HG03354 (cell line): ENCODE measurements around the gene IFFO2.

ENCODE experiments used
- ATAC-seq: cut with Tn5 transposase; IDR thresholded peaks from one replicate; pipeline ENCODE4 v1.9.1; 2021; ENCODE audit warnings: mild to moderate bottlenecking; ENCODE audit not compliant: unreplicated experiment, poor library complexity, severe bottlenecking

The IFFO2 gene

DNA sequence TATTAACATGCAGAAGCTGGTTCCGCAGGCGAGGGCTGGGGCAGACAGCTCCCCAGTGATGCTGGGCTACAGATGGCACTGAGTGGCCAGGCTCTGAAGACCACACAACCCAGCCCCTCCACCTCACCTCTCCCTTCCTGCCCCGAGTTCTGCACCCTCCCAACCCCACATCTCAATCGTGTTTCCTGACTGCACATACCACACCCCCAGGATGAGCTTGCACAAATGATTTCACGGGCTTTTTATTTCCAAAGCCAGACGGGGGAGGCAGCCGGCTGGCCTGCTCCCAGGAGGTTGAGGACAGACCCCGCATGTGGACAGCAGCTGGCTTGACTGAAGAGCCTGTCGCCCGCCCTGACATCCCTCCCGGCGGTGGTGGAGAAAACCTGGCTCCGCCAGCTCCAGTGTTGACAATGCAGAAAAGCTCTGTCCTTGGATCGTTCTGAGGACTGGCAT, 32.7 kb downstream of the IFFO2 start:
- ATAC-seq = no peak

DNA sequence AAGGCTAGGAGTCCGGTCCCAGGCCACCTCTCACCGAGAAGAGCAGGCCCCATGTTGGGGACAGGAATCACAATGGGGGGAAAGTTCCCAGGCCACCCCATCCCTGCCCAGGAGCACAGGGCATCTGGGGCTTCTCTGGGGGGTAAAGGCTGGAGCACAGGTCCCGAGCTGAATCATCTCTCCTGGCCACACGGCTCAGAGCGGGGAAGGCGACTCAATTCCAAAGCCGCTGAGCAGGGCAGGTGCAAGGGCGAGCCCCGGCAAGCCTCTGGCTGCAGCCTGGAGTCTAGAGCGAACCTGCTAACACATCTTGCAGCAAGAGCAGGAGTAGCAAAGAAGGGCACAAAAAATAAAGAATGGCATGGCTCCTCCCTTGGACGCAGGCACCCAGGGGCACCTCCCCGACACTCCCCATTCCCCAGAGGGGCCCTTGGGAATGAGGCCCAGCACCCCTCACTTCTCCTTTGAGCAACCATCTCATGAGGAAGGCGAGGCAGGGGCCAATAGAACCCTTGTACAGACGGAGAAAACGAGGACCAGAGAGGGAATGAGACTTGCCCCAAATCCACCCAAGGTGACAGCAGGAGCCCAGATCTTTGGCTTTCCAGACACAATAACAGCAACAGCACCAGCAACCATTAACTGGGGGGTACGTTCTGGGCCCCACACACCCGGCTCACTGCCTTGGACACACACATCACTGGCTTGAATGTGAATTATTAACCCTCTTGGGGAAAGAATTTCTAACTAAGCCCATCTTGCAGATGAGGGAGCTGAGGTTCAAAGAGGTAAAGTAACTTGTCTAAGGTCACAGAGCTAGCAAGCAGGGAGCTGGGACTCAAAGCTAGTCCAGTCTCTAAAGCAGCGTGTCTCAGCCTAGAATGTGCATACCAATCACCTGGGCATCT, 33.4 kb downstream of the IFFO2 start:
- no peak for ATAC-seq

DNA sequence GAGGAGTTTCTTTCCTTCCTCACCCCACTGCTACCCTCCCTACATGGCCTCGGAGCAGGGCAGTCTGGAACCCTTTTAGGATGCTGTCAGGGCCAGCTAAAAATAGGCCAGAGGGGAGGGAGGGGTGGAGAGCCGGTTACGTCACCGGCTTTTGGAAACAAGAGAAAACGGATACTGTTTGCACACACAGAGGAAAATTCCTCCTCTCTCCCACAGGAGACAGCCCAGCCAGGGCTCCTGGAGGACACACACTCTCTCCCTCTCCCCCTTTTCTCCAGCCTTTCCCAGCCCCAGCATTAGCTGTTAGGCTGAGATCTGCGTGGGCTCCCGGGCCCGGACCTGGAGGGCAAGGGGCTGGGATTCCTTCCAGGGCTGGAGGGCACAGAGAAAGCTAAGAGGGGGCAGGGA, 34.2 kb downstream of the IFFO2 start:
- no peak for ATAC-seq

GRCh38 chr1:18921516-18922251, 34.8 kb downstream of the IFFO2 start:
- no peak for ATAC-seq

GRCh38 chr1:18920931-18921330, 35.5 kb downstream of the IFFO2 start:
- no peak for ATAC-seq

DNA sequence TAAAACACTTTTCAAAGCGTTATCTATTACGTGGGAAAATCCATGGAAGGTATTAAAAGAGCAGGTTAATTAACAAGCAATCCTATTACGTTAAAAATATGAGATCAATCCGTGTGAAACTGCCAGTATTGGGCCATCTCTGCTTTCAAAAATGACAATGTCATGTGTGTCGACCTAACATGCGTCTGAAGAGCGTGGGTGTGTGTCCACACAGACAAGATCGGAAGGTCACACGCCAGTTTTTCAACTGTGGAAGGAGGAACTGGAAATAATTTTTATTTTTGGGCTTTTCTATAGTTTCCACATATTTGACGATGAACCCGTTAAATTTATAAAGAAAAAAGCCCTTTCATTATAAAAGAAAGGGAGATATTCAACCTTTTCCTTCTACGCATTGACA, 36.5 kb downstream of the IFFO2 start:
- ATAC-seq = no peak

- no peak for ATAC-seq
Measured at GRCh38 chr1:18919197-18919905, 37.1 kb downstream of the IFFO2 start.

DNA sequence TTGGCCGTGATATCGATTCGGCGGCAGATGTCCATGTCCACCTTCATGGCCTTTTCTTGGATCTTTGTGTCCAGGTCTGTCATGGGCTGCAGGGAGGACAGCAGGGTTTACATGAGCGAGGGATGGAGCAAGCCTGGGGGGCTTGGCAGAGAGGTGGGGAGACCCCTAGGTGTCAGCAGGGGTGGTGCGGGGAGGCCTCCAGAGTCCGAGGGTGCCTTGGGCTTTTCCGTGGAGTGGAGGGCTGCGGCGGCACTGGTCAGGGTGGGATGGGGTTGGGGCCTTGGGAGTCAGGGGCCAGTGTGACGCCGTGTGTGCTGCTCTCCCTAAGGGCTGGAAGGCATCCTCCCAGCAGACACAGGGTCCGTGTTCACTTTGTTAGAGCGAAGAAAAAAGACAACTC, 38.1 kb downstream of the IFFO2 start:
- ATAC-seq = no peak

DNA sequence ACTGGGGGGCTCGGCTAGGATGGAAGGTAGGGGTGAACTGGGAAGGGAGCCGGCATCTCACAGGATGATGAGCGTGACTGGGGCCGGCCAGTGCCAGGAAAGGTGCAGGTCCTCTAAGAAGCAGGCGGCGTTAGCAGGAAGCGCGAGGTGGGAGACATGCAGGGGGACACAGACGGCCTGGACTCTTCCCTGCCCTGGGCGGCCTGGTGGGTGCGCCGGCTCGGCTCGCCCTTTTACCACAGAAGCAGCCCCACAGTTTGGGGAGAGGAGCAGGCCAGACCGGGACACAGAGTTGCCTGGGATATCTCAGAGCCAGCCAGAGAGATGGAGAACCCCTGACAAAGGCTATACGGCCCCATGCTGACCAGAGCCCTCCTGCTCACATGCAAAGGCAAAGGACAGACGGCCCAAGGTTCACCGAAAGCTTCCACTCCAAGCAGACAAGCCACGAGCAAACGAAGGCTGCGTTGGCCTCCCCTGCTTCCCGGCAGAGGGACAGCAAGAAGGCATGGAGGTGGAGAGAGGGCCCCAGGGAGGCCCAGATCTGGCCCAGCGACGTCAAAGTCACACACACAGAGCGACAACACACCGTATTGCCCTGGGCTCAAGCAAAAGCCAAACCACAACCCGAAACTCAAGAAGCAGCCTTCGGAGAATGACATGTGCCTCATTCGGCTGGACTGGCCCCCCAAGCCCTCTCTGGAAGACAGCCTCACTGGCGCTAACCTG, 39.2 kb downstream of the IFFO2 start:
- no peak for ATAC-seq

- ATAC-seq = no peak
Measured at GRCh38 chr1:18915341-18915740, 41.1 kb downstream of the IFFO2 start.

DNA sequence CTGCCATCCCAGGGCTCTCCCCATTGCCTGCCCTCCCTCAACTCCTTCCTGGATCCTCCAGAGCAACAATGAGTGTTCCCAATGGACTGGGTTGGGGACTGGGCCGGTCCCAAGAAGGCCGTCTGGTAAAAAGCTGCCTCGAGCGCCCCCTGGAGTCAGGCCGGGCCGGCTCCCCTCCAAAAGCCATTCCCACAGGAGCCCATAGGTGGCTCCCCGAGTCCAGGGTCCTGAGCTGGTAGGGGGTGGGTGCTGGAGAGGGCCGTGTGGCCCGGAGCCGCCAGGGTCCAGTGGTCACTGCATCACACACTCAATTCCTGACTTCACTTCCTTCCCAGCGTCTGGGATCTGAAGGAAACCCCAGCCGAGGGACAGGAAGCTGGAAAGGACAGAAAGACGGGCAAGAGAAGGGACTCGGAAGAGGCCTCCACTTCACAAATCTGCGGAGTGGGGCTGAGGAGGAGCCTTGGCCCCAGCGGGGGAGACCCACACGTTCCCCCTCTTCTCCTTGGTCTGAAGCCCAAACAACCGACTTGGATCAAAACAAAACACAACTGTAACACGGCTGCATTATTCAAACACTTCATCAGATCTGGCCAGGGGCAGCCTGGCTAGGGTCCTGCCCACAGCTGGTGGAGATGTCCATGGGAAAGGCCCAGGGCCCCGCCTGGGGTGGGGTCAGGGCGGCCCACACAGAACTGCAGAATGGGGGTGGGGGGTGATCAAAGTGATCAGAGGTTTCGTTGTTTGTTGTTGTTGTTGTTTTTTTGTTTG, 43.2 kb downstream of the IFFO2 start:
- ATAC-seq = peak; percentile 64

GRCh38 chr1:18912550-18912949, 43.9 kb downstream of the IFFO2 start:
- ATAC-seq = no peak

DNA sequence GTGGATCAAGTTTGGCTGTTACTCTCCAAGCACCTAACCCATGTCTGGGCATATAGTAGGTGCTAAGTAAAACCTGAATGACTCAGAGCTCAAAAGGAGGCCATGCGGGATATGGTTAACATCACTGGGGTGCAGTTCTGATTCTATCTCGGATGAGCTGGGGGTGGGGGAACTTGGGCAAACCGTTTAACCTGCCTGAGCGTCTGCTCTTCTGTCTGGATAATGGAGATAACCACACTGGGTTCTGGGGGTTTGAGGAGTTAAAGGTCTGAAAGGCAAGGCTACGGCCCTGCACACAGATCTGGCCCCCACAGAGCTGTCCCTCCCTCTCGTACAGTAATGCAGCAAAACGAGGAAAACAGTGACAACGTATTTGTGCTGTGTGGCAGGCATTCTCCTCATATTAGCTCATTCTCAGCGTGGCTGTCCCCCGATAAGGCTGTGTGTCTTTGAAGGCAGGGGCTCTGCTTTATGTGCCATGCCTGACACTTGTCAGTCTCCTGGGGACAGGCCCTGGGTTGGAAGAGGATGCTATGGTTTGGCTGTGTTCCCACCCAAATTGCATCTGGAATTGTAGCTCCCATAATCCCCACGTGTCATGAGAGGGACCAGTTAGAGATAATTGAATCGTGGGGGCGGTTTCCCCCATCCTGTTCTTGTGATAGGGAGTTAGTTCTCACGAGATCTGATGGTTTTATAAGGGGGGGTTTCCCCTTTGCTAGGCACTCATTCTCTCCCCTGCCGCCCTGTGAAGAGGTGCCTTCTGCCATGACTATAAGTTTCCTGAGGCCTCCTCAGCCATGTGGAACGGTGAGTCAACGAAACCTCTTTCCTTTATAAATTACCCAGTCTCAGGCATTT, 47.3 kb downstream of the IFFO2 start:
- ATAC-seq = no peak

DNA sequence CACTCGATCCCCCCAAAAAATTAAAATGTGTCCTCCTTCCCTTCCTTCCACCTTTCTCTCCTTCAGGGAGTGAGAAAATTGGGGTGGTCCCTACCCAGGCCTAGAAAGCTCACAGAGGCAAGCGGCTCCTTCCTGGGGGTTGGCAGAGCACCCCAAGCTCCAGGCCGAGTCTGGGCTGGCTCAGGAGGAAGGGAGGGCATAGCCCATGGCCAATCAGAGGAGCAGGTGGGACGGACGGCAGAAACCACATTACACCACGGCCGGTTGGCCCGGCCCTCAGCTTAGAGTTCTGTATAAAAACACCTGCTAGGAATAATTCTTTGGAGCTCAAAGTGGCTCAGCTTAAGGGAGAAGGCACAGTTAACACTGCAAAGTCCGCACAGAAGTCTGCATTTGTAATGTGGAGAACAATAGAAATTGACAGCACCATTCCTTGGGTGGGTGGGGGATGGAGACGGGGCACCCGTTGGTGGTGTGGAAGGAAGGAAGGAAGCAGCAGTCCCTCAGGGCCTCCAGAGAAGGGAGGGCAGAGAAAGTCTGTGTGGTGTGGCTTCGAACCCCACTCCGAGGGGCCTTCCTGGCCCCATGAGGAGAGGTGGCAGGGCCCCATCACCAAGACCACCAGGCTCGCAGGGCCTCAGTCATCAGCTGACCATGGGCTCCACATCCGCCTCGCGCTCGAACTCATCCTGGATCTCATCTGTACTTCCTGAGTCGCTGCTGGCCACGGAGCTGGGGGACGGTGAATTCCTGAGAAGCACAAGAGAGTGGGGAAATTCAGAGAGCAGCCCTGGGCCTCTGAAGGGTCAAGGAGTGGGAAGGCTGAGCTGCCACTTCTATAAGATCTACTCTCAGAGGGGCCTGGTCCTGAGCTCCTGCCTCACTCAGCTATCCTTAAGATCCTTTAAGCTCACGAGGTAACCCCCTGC, 48.3 kb downstream of the IFFO2 start:
- no peak for ATAC-seq

DNA sequence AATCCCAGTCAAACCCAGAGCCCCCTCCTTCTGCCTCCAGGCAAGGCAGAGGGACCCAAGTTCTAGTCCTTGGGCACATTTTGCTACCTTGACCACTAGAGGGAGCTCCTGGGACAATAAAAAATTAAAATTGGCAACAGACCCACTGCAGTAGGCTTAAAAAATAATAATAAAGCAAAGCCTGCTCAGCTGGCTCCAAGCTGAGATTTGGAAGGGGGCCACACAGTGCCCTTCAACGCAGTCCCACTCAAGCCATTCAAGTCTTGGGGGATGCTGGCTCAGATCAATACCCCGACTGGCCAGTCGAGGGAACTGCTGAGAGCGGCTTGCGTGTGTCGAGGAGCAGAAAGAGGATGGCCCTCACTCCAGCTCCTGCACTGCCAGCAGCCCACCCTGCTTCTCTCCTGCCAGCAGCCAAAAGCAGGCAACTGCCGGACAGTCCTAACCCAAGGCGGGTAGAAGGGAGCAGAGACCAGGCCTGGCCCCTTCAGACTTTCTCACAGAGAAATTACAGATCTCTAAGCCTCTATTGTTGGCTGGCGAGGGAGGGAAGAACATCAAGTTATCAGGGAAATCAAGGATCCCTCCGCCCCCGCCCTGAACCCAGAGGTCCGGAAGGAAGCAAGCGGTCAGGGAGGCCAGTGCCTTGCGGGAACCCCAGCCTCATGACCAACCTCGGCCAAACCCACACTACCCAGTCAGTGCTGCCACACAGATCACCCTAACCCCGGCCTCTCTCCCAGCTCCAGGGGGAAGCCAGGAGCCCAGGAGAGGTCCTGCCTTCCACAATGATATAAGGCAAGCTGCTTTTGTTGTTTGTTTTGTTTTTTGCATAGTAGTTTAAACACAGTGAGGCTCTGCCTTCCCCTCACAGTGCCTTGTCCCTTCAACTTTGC, 49.2 kb downstream of the IFFO2 start:
- ATAC-seq = no peak

DNA sequence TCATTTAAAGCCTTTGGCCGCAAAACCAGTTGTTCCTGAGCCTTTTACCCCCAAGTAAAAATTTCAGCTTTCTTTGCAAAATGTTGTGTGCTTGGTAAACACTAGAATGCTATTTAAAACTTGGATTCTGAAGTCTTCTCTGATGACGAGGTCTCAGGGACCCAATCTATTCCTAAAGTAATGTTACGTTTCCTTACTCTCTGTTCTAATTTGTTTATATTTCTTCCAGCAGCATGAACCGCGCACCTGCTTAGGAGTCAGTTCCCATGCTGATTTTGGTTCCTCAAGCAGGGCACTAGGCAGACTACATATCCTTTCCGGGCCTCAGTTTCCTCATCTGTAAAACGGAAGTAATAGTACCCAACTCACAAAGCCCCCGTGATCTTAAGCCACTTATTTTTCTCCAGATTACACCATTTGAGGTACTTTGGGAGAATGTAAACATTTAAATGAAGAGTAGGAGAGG, 53.2 kb downstream of the IFFO2 start:
- no peak for ATAC-seq
